Stimulated activated naive CD4-positive, alpha-beta T cell (primary cell): ENCODE results near the gene NPY.
A peak's percentile ranks its signal among the peaks of the same experiment; 100 is the strongest.
"Not testable (repeated sequence)": the region's sequence is repeated elsewhere in the genome, so short reads cannot be mapped to it uniquely, and the experiment has no call there.

Experiments used
- DNase-seq, 6 experiments: peaks; one replicate each; lab custom pipeline; 2025; lab: John Stamatoyannopoulos, UW

NPY gene

GRCh38 chr7:24283897-24284698 is at the start of gene NPY:
Gene NPY (plus strand): TSS chr7:24284190. CDS start chr7:24285241, 1,051 bp downstream.
- no peak for DNase-seq

GRCh38 chr7:24239260-24239659 is 44.7 kb upstream of the NPY start:
- DNase-seq, result no peak

- DNase-seq, result no peak
These were observed 42.8 kb upstream of the NPY start for GRCh38 chr7:24241206-24241605.

GRCh38 chr7:24244554-24244953 is 39.4 kb upstream of the NPY start:
- no peak for DNase-seq

GRCh38 chr7:24245362-24245761 is 38.6 kb upstream of the NPY start:
- DNase-seq, result no peak

- no peak for DNase-seq
These were observed 34.7 kb upstream of the NPY start for GRCh38 chr7:24249266-24249665.

GRCh38 chr7:24251568-24251967 is 32.4 kb upstream of the NPY start:
- no peak for DNase-seq

- DNase-seq, result peak in 3 of 6 experiments; percentile 3 to 47 (median 20)
These were observed 28.9 kb upstream of the NPY start for GRCh38 chr7:24255139-24255538.

- not testable (repeated sequence) for DNase-seq
These were observed 25.7 kb upstream of the NPY start for GRCh38 chr7:24258324-24258723.

- no peak for DNase-seq
These were observed 12.1 kb upstream of the NPY start for GRCh38 chr7:24271938-24272337.

GRCh38 chr7:24279512-24279911 is 4.5 kb upstream of the NPY start:
- DNase-seq, result no peak

- peak in 1 of 6 experiments; percentile 0 for DNase-seq
These were observed 465 bp upstream of the NPY start for GRCh38 chr7:24283554-24283896.

- no peak for DNase-seq
These were observed 913 bp downstream of the NPY start for GRCh38 chr7:24284699-24285506.

GRCh38 chr7:24290004-24290641 is 6.1 kb downstream of the NPY start:
- DNase-seq, result peak in 3 of 6 experiments; percentile 27 to 47 (median 36)

GRCh38 chr7:24291271-24291670 is 7.3 kb downstream of the NPY start:
- DNase-seq, result no peak

GRCh38 chr7:24297362-24297761 is 13.4 kb downstream of the NPY start:
- DNase-seq, result no peak

GRCh38 chr7:24298696-24299095 is 14.7 kb downstream of the NPY start:
- DNase-seq, result no peak

- DNase-seq, result no peak
These were observed 15.2 kb downstream of the NPY start for GRCh38 chr7:24299192-24299591.

- no peak for DNase-seq
These were observed 17.7 kb downstream of the NPY start for GRCh38 chr7:24301703-24302102.

GRCh38 chr7:24304494-24305095 is 20.6 kb downstream of the NPY start:
- DNase-seq, result no peak

GRCh38 chr7:24307326-24307725 is 23.3 kb downstream of the NPY start:
- DNase-seq, result no peak

- DNase-seq, result no peak
These were observed 28.6 kb downstream of the NPY start for GRCh38 chr7:24312588-24312987.
